ENCODE measurements around the gene C5orf34. TPM values are rescaled to one million over a fixed set of nuclear protein-coding genes. Genes with fewer than 3 reads are reported as not detected.

The C5orf34 gene, protein sequence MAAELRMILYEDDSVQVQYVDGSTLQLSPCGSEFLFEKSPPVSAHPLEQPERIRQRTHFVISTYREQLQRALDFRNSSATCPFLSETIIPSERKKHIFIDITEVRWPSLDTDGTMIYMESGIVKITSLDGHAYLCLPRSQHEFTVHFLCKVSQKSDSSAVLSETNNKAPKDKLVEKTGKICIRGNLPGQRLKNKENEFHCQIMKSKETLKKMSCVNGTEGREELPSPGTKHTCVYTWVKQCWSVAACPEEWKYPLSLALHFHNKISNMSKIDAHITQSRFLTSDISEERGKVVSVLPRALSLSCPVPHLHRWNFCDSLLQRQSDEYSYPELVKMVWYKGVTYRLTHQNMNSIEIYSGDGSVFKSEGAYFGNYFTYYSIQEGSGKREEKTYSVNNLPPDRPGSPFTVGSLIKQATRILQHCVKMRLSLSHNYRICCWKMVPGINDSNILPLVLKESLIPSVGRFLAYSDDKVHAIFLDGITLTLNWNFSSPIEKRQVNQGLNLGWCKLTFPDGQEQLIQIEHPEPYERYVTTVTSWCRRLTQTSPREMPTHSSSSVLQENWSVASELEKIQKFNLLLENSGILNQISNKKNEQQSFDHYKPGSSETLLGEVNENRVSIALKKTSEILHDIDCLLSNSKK
- total RNA-seq, result 2.3 and 6.7 TPM in 2 replicates

DNA sequence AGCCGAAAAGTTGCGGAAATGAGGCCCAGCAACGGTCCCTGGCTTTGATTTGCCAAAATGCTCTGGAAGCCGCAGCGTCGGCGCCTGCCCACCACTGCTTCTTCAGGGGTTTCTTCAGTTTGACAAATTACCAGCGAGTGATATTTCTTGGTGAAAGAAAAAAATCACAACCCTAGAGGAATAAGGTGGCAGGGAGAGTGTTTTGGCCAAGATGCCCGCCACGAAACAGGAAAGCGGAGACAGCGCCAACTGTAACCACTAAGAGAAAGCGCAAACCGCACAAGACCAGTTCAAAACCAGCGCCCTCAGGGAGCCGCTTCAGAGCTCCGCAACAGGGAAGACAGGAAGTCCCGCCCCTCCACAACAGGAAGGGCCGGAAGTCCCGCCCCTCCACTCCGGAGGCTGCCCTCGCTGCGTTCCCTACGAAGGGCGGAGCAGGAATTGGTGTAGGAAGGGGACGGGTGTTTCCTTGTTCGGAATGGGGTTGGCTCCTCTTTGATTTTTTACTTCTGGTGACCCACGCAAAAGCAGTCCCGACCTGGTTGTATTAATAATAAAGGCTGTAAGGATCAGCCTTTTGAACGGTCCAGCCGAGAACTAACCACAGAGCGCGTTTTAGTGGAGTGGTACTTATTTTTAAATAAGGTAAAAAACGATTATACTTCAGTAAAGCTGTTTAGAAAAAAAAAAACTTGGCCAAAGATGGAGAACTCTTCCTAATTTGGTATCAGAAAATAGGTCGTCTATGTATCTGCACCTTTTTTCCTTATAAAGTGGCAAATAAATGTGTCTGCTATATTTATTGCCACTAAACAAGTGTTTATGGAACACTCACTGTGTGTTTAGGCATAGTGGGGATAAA, at the start of gene C5orf34:
C5orf34 (minus strand) TSS at position 333 of the 862 bp plus-strand sequence. CDS start 5,809 bp downstream, outside the sequence.

DNA sequence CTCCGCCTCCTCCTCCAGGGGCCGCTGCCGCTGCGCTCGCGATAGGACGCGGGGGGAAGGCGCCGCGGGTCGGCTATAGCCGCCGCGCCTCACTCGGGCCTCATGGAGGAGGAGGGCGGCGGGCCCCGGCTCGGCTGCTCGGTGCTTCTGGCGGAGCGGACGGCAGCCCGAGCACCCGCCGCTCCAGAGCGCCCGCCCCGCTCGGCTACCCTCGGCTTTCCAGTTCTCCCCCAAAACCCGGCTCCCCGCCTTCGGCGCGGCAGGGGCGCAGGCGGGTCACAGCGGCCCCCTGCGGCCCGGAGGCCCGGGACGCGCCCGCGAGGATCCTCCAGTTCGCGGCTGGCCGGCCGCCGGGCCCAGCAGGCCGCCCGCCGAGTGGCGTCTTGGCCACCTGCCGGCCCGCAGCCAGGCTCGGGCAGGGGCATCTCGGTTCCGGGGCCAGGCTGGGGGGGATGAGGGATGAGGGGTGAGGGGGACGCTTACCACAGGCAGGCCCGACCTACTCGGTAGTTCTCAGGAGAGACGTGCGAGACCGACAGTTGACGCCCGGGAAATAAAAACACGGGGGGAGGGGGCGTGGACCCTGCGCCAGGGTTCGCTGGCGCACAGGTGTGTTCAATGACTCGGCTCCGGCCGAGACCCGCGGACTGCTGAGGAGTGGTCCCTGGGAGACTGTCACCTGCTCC, 42.1 kb upstream of the C5orf34 start, which contains the start of gene PAIP1:
PAIP1 (minus strand) TSS at position 221 of the 686 bp plus-strand sequence. CDS start 231 bp downstream, outside the sequence.

DNA sequence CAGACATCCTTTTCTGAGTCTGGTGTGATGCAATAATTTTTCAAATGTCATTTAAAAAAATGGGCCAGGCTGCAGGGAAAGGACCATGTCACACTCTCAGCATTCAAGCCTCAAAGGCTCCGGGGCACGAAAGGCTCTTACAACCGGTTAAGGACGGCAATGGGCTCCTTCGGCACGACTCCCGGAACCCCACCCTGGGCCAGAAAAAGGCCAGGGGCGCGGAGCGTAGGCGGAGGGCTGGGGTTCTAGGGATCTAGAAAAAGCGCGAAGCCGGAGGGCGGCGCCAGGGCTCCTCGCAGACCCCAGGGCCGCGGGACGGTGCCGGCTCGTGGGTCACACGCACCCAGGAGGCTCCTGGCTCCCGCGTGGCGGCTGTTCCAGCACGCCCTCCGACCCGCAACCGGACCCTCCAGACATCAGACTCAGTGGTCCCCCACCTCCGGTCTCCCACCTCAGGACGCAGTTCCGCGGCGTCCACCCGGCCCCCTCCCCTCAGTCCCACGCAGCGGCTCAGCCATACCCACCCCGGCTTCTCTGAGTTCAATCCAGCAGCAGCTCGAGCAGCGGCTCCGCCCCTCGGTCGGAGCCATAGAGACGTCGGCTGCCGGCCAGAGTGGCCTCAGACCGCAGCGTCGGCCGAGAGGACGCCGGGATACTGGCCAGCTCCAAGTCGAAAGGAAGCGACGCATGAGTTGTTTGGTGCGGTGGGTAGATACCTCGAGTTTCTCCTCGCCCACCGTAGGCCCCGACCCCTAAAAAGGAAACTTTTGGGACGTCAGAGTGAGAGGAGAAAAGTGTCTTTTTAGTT, 31.4 kb downstream of the C5orf34 start, which contains the start of gene TMEM267:
TMEM267 (minus strand) TSS at position 568 of the 808 bp plus-strand sequence. CDS start 29,896 bp downstream, outside the sequence.

Other genes starting within 250 kb of the C5orf34 start
- gene HMGCS1, start 201.7 kb downstream of the C5orf34 start, total RNA-seq, result 75.7 and 129 TPM in 2 replicates
- 0.65 and 1.1 TPM in 2 replicates for gene CCL28, start 102.8 kb downstream of the C5orf34 start, total RNA-seq
- 8.1 and 9.6 TPM in 2 replicates for gene TMEM267, start 31.3 kb downstream of the C5orf34 start, total RNA-seq
- gene PAIP1, start 41.9 kb upstream of the C5orf34 start, total RNA-seq, result 71.5 and 87.8 TPM in 2 replicates
- gene NNT, start 88.0 kb upstream of the C5orf34 start, total RNA-seq, result 49.7 and 60.8 TPM in 2 replicates